K562 (cell line): ENCODE measurements around the gene SELENOT. TPM values are rescaled to one million over a fixed set of nuclear protein-coding genes. Genes with fewer than 3 reads are reported as not detected.

Experiments
- DPF2 ChIP-seq: fragments of 450-650 bp; IDR thresholded peaks from 2 replicates; pipeline ENCODE4 v1.6.1; 2016
- ELF2 ChIP-seq: fragments of 250-450 bp; sonication (Bioruptor Pico); IDR thresholded peaks from 2 replicates; pipeline ENCODE4 v1.5.0; 2021; ENCODE audit warnings: mild to moderate bottlenecking
- EZH2 ChIP-seq: IDR thresholded peaks from 2 replicates; pipeline ENCODE4 v1.6.1; 2012; ENCODE audit warnings: low read depth, mild to moderate bottlenecking, inconsistent platforms, low read length, borderline replicate concordance
- HDGF ChIP-seq: fragments of 450-650 bp; IDR thresholded peaks from 2 replicates; pipeline ENCODE4 v1.6.1; 2016
- HNRNPK ChIP-seq: fragments of 200-400 bp; formaldehyde crosslinking; IDR thresholded peaks from one replicate; pipeline ENCODE4 v1.6.1; 2018; ENCODE audit warnings: mild to moderate bottlenecking, low read depth, low read length; ENCODE audit not compliant: poor library complexity, severe bottlenecking
- MAFG ChIP-seq: fragments of 450-650 bp; conservative IDR thresholded peaks from 2 replicates; pipeline ENCODE4 v1.6.1; 2016; ENCODE audit warnings: missing genetic modification characterization, missing compliant biosample characterization
- NR4A1 ChIP-seq, 2 experiments: fragments of 250-450 bp in 1 of 2; fragments of 450-650 bp in 1 of 2; sonication (Bioruptor Pico) in 1 of 2; IDR thresholded peaks; 2 replicates each; pipeline versions ENCODE4 v1.4.0 to v1.6.1; 2016 to 2020; ENCODE audit warnings: mild to moderate bottlenecking in 2 of 2, missing compliant biosample characterization in 1 of 2, missing genetic modification characterization in 1 of 2, moderate library complexity in 1 of 2
- RFX7 ChIP-seq: fragments of 250-450 bp; sonication (Bioruptor Pico); IDR thresholded peaks from 2 replicates; pipeline ENCODE4 v1.5.1; 2021; ENCODE audit warnings: mild to moderate bottlenecking
- SAP30 ChIP-seq: fragments of 200-600 bp; sonication (generic); IDR thresholded peaks from 2 replicates; pipeline ENCODE4 v1.6.1; 2012; ENCODE audit warnings: borderline replicate concordance, low read depth, mild to moderate bottlenecking, moderate library complexity, low read length, control low read depth, inconsistent platforms; ENCODE audit not compliant: insufficient read depth, poor library complexity, severe bottlenecking
- TCF7 ChIP-seq: sonication (generic); IDR thresholded peaks from 2 replicates; pipeline ENCODE4 v1.6.1; 2016; ENCODE audit warnings: antibody characterized with exemption, borderline replicate concordance
- ZBTB7A ChIP-seq: IDR thresholded peaks from 2 replicates; pipeline ENCODE4 v1.6.1; 2011; ENCODE audit warnings: low read depth, mild to moderate bottlenecking, low read length, moderate library complexity, borderline replicate concordance; ENCODE audit not compliant: control insufficient read depth
- ZNF253 ChIP-seq: fragments of 250-450 bp; sonication (Bioruptor Pico); conservative IDR thresholded peaks from 2 replicates; pipeline ENCODE4 v1.6.1; 2021; ENCODE audit warnings: mild to moderate bottlenecking
- ZNF408 ChIP-seq: fragments of 250-450 bp; sonication (Bioruptor Pico); IDR thresholded peaks from 2 replicates; pipeline ENCODE4 v1.4.0; 2020; ENCODE audit warnings: low read depth, mild to moderate bottlenecking, moderate library complexity
- ZNF41 ChIP-seq: fragments of 250-450 bp; sonication (Bioruptor Pico); conservative IDR thresholded peaks from 2 replicates; pipeline ENCODE4 v1.4.0; 2020; ENCODE audit warnings: mild to moderate bottlenecking
- polyA plus RNA-seq, 8 experiments: library from polyadenylated mRNA; depleted of rRNA in 4 of 8; stranded (reverse) in 5 of 8; unstranded in 3 of 8; fragments of >200 nt; fragmentation: Nextera tagmentation in 2 of 8; fragmentation: Illumina TruSeq in 1 of 8; extraction: Ambion mirVana in 2 of 8; extraction: Trizol in 1 of 8; gene quantifications; 2 replicates each; pipeline versions ENCODE4 v1.2.1 to v1.2.3, GENCODE V29; 2011 to 2014; ENCODE audit warnings: inconsistent platforms in 1 of 8, missing spikeins in 1 of 8
- total RNA-seq, 7 experiments: library from RNA; depleted of rRNA in 6 of 7; stranded (reverse); fragments of >200 nt in 6 of 7; fragmentation: Illumina TruSeq in 2 of 7; extraction: Trizol in 2 of 7; gene quantifications; 2 replicates each; pipeline versions ENCODE4 v1.2.1 to v1.2.3, GENCODE V29; 2011 to 2021; ENCODE audit warnings: low replicate concordance in 1 of 7
- TF ChIP-seq, protein P1 (sequence below): fragments of 250-450 bp; sonication (Bioruptor Pico); IDR thresholded peaks from 2 replicates; pipeline ENCODE4 v1.5.0; 2022; ENCODE audit warnings: mild to moderate bottlenecking
- TF ChIP-seq, protein P2 (sequence below), 2 experiments: fragments of 450-650 bp; conservative IDR thresholded peaks; 2 replicates each; pipeline ENCODE4 v1.6.1; 2017; ENCODE audit warnings: mild to moderate bottlenecking in 2 of 2, moderate library complexity in 2 of 2
- TF ChIP-seq, protein P3 (sequence below): fragments of 450-650 bp; conservative IDR thresholded peaks from 2 replicates; pipeline ENCODE4 v1.6.1; 2016; ENCODE audit warnings: missing genetic modification characterization, low read depth, mild to moderate bottlenecking, missing compliant biosample characterization, moderate library complexity
- TF ChIP-seq, protein P4 (sequence below), 2 experiments: fragments of 200-800 bp in 1 of 2; sonication (Bioruptor generic) in 1 of 2; sonication (generic) in 1 of 2; formaldehyde crosslinking in 1 of 2; IDR thresholded peaks in 1 of 2; conservative IDR thresholded peaks in 1 of 2; 2 replicates each; pipeline versions ENCODE4 v1.5.0 to v1.6.1; 2016 to 2020; ENCODE audit warnings: missing compliant biosample characterization in 1 of 2, missing genetic modification characterization in 1 of 2, missing genetic modification reagents in 1 of 2
- TF ChIP-seq, protein P5 (sequence below): sonication (generic); formaldehyde crosslinking; IDR thresholded peaks from 2 replicates; pipeline ENCODE4 v1.8.0; 2022; ENCODE audit warnings: mild to moderate bottlenecking, missing genetic modification reagents

The SELENOT gene
- total and polyA plus RNA-seq, 9 of the 15 experiments (the other 6 are each of a cell fraction or from before 2014, with no cell fraction given): 33.0 to 411 (median 91.9) TPM

DNA sequence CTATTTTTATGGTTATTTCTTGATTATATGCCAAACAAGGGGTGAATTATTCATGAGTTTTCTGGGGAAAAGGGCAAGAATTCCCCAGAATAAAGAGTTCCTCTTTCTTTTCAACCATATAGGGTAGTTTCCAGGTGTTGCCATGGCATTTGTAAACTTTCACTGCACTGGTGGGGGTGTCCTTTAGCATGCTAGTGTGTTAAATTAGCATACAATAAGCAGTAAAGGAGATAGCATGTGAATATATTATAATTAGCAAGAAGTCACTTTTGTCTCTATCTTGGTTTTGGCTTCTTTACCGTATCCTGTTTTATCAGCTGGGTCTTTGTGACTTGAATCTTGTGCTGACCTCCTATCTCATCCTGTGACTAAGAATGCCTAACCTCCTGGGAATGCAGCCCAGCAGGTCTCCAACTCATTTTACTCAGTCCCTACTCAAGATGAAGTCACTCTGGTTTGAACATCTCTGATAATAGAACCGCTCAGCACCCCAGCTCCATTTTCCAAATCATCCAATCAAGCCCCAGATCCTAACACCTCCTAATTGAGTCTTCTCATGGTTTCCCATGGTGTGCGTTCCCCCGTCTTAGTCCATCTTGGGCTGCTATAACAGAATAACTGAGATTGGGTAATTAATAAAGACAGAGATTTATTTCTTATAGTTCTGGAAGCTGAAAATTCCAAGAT is 3.4 kb upstream of the SELENOT start (continued):
- no peak for TF ChIP-seq SAP30
- TF ChIP-seq TCF7: no peak
- TF ChIP-seq MAFG (tag): 0 out of 2 replicates have a peak, but pooled peaks have one; percentile 21
- peak; percentile 32; the same call in 1 of the 2 replicates for TF ChIP-seq ELF2
- no peak for TF ChIP-seq EZH2
- TF ChIP-seq, protein P1, sequence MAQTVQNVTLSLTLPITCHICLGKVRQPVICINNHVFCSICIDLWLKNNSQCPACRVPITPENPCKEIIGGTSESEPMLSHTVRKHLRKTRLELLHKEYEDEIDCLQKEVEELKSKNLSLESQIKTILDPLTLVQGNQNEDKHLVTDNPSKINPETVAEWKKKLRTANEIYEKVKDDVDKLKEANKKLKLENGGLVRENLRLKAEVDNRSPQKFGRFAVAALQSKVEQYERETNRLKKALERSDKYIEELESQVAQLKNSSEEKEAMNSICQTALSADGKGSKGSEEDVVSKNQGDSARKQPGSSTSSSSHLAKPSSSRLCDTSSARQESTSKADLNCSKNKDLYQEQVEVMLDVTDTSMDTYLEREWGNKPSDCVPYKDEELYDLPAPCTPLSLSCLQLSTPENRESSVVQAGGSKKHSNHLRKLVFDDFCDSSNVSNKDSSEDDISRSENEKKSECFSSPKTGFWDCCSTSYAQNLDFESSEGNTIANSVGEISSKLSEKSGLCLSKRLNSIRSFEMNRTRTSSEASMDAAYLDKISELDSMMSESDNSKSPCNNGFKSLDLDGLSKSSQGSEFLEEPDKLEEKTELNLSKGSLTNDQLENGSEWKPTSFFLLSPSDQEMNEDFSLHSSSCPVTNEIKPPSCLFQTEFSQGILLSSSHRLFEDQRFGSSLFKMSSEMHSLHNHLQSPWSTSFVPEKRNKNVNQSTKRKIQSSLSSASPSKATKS (CRISPR knock-in tag): no peak
- peak; percentile 76 for TF ChIP-seq DPF2
- no peak for TF ChIP-seq ZNF408 (CRISPR knock-in tag)
- TF ChIP-seq, protein P2, sequence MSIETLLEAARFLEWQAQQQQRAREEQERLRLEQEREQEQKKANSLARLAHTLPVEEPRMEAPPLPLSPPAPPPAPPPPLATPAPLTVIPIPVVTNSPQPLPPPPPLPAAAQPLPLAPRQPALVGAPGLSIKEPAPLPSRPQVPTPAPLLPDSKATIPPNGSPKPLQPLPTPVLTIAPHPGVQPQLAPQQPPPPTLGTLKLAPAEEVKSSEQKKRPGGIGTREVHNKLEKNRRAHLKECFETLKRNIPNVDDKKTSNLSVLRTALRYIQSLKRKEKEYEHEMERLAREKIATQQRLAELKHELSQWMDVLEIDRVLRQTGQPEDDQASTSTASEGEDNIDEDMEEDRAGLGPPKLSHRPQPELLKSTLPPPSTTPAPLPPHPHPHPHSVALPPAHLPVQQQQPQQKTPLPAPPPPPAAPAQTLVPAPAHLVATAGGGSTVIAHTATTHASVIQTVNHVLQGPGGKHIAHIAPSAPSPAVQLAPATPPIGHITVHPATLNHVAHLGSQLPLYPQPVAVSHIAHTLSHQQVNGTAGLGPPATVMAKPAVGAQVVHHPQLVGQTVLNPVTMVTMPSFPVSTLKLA (conservative IDR thresholded peaks at IDR 0.05): peak in 1 of 2 experiments; percentile 17; a peak in 1 of 4 replicates
- no peak for TF ChIP-seq HDGF
- TF ChIP-seq, protein P3, sequence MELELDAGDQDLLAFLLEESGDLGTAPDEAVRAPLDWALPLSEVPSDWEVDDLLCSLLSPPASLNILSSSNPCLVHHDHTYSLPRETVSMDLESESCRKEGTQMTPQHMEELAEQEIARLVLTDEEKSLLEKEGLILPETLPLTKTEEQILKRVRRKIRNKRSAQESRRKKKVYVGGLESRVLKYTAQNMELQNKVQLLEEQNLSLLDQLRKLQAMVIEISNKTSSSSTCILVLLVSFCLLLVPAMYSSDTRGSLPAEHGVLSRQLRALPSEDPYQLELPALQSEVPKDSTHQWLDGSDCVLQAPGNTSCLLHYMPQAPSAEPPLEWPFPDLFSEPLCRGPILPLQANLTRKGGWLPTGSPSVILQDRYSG: peak; percentile 88
- TF ChIP-seq HNRNPK: no peak
- 0 out of 2 replicates have a peak, but pooled peaks have one; percentile 41 for TF ChIP-seq ZNF41
- TF ChIP-seq ZNF253: no peak
- TF ChIP-seq, protein P4, sequence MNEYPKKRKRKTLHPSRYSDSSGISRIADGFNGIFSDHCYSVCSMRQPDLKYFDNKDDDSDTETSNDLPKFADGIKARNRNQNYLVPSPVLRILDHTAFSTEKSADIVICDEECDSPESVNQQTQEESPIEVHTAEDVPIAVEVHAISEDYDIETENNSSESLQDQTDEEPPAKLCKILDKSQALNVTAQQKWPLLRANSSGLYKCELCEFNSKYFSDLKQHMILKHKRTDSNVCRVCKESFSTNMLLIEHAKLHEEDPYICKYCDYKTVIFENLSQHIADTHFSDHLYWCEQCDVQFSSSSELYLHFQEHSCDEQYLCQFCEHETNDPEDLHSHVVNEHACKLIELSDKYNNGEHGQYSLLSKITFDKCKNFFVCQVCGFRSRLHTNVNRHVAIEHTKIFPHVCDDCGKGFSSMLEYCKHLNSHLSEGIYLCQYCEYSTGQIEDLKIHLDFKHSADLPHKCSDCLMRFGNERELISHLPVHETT (CRISPR knock-in tag; conservative IDR thresholded peaks at IDR 0.05 in 1 of 2, IDR thresholded peaks at IDR 0.05 in 1 of 2): peak in 1 of 2 experiments; percentile 72; a peak in 2 of 4 replicates
- TF ChIP-seq, protein P5, sequence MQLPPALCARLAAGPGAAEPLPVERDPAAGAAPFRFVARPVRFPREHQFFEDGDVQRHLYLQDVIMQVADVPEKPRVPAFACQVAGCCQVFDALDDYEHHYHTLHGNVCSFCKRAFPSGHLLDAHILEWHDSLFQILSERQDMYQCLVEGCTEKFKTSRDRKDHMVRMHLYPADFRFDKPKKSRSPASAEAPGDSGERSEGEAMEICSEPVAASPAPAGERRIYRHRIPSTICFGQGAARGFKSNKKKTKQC: no peak
- TF ChIP-seq RFX7 (CRISPR knock-in tag): no peak
- TF ChIP-seq ZBTB7A: no peak
- peak; percentile 52; the same call in 1 of the 2 replicates for TF ChIP-seq NR4A1 (CRISPR knock-in tag; IDR thresholded peaks at IDR 0.05)
- peak; percentile 86 for TF ChIP-seq NR4A1 (tag; IDR thresholded peaks at IDR 0.05)
